ENCODE data around the gene MOB4. TPM values are rescaled to one million over a fixed set of nuclear protein-coding genes. Genes with fewer than 3 reads are reported as not detected.

MOB4 gene
- total and polyA plus RNA-seq, 2 experiments from 2014 or later: 68.2 to 87.0 TPM

- H3K27ac Mint-ChIP-seq: peak overlapping the region; percentile 24; the same call in 1 of the 2 replicates
- ATAC-seq (no peak), DNase-seq (ENCODE audit: low spot score) (no peak)
- no peak overlapping the region for H3K4me3 Mint-ChIP-seq
- Histone ChIP-seq H4K20me1 (replicated peaks; ENCODE audit: insufficient read depth) (no peaks in the 10 kb centered on the region), H3K27me3 (ENCODE audit: insufficient read depth) (no peaks in the 10 kb centered on the region), H3K4me1 (ENCODE audit: insufficient read depth) (peaks cover 7% of the 10 kb centered on the region), H3K4me3 (no peak overlapping the region), H3K36me3 (ENCODE audit: insufficient read depth) (peaks cover 18% of the 10 kb centered on the region; the same call in 1 of the 2 replicates), H3K79me2 (replicated peaks; ENCODE audit: insufficient read depth) (peaks cover 11% of the 10 kb centered on the region), H3F3A (replicated peaks; ENCODE audit: low read depth) (peaks cover 3% of the 10 kb centered on the region; the same call in 1 of the 2 replicates), H3K9me2 (ENCODE audit: insufficient read depth) (no peaks in the 10 kb centered on the region), H3K27ac (ENCODE audit: low read depth) (peak overlapping the region; percentile 33), H2AFZ (no peak overlapping the region), H3K4me2 (no peak overlapping the region)
- no peak for TF ChIP-seq POLR2AphosphoS5 (IDR thresholded peaks at IDR 0.05; ENCODE audit: low read depth)
- TF ChIP-seq EZH2phosphoT487 (IDR thresholded peaks at IDR 0.05; ENCODE audit: unreplicated experiment): no peak
- no peak for TF ChIP-seq CREB1 (CRISPR knock-in tag; IDR thresholded peaks at IDR 0.05; ENCODE audit: low read depth)
- TF ChIP-seq EZH2 (IDR thresholded peaks at IDR 0.05; ENCODE audit: low read depth, unreplicated experiment): no peak
- TF ChIP-seq, protein P1, sequence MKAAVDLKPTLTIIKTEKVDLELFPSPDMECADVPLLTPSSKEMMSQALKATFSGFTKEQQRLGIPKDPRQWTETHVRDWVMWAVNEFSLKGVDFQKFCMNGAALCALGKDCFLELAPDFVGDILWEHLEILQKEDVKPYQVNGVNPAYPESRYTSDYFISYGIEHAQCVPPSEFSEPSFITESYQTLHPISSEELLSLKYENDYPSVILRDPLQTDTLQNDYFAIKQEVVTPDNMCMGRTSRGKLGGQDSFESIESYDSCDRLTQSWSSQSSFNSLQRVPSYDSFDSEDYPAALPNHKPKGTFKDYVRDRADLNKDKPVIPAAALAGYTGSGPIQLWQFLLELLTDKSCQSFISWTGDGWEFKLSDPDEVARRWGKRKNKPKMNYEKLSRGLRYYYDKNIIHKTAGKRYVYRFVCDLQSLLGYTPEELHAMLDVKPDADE (IDR thresholded peaks at IDR 0.05): no peak
- TF ChIP-seq, protein P2, sequence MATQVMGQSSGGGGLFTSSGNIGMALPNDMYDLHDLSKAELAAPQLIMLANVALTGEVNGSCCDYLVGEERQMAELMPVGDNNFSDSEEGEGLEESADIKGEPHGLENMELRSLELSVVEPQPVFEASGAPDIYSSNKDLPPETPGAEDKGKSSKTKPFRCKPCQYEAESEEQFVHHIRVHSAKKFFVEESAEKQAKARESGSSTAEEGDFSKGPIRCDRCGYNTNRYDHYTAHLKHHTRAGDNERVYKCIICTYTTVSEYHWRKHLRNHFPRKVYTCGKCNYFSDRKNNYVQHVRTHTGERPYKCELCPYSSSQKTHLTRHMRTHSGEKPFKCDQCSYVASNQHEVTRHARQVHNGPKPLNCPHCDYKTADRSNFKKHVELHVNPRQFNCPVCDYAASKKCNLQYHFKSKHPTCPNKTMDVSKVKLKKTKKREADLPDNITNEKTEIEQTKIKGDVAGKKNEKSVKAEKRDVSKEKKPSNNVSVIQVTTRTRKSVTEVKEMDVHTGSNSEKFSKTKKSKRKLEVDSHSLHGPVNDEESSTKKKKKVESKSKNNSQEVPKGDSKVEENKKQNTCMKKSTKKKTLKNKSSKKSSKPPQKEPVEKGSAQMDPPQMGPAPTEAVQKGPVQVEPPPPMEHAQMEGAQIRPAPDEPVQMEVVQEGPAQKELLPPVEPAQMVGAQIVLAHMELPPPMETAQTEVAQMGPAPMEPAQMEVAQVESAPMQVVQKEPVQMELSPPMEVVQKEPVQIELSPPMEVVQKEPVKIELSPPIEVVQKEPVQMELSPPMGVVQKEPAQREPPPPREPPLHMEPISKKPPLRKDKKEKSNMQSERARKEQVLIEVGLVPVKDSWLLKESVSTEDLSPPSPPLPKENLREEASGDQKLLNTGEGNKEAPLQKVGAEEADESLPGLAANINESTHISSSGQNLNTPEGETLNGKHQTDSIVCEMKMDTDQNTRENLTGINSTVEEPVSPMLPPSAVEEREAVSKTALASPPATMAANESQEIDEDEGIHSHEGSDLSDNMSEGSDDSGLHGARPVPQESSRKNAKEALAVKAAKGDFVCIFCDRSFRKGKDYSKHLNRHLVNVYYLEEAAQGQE (IDR thresholded peaks at IDR 0.05; ENCODE audit: unreplicated experiment): no peak
- TF ChIP-seq ZNF331 (CRISPR knock-in tag; IDR thresholded peaks at IDR 0.05; ENCODE audit: low read depth): no peak
- TF ChIP-seq STAT1 (IDR thresholded peaks at IDR 0.05; ENCODE audit: unreplicated experiment): no peak
- TF ChIP-seq, protein P3, sequence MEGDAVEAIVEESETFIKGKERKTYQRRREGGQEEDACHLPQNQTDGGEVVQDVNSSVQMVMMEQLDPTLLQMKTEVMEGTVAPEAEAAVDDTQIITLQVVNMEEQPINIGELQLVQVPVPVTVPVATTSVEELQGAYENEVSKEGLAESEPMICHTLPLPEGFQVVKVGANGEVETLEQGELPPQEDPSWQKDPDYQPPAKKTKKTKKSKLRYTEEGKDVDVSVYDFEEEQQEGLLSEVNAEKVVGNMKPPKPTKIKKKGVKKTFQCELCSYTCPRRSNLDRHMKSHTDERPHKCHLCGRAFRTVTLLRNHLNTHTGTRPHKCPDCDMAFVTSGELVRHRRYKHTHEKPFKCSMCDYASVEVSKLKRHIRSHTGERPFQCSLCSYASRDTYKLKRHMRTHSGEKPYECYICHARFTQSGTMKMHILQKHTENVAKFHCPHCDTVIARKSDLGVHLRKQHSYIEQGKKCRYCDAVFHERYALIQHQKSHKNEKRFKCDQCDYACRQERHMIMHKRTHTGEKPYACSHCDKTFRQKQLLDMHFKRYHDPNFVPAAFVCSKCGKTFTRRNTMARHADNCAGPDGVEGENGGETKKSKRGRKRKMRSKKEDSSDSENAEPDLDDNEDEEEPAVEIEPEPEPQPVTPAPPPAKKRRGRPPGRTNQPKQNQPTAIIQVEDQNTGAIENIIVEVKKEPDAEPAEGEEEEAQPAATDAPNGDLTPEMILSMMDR (conservative IDR thresholded peaks at IDR 0.05; ENCODE audit: low read depth in 2 of 2): no peak
- no peak for TF ChIP-seq ZNF114 (CRISPR knock-in tag; IDR thresholded peaks at IDR 0.05)
- no peak for TF ChIP-seq JUNB (IDR thresholded peaks at IDR 0.05; ENCODE audit: unreplicated experiment)
- H3K9me3 Mint-ChIP-seq: no peaks in the 10 kb centered on the region
- H3K36me3 Mint-ChIP-seq (ENCODE audit: low read depth): peaks cover 69% of the 10 kb centered on the region
- peaks cover 2% of the 10 kb centered on the region for H3K27me3 Mint-ChIP-seq (ENCODE audit: insufficient read depth, low read depth, poor library complexity)
- H3K4me1 Mint-ChIP-seq: peaks cover 8% of the 10 kb centered on the region; the same call in 2 of the 3 replicates
Measured at GRCh38 chr2:197547163-197547900, 31.5 kb downstream of the MOB4 start.

All from GM23338 (cell line).